GM19239 (cell line): ENCODE measurements around the gene CNTN5.

ENCODE experiments used
- DNase-seq: peaks from one replicate; pipeline ENCODE4 v3.0.0; 2011; ENCODE audit warnings: low spot score; ENCODE audit not compliant: insufficient read length
- FAIRE-seq: peaks from 2 replicates; lab custom pipeline; 2011; peaks lifted over from hg19 to GRCh38; lab: Jason Lieb, UNC

Gene CNTN5

DNA sequence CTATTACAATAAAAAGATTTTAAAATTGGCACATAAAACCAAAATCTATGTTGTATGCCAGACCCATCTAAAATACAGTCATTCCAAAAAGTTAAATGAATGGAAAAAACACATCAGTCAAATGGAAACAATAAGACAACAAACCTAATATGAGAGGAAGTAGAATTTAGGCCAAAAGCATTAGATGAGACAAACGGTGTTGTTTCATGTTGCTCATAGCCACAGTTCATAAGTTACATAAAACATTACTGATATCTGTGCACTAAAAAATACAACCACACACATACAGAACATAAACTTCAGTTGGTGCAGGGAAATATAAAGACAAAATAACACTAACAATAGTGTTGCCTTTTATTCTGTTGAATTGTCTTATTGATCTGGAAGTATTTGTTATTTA is 661.9 kb downstream of the CNTN5 start:
- DNase-seq (no peak), FAIRE-seq (peak; percentile 4)

DNA sequence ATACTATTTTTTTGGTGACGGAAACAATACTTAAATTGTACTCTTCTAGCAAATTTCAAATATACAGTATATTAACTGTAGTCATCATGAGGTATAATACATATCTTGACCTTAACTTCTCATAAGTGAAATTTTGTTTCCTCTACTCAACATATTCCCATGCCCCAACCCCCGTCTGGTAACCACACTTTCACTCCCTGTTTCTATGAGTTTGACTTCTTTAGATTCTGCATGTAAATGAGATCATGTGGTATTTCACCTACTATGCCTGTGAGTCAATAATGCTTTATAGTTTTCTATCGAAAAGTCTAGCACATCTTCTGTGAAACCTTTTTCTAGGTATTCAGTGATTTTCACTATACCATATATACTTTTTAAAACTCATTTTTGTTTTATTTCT is 663.2 kb downstream of the CNTN5 start:
- no peak for DNase-seq
- peak; percentile 37 for FAIRE-seq

DNA sequence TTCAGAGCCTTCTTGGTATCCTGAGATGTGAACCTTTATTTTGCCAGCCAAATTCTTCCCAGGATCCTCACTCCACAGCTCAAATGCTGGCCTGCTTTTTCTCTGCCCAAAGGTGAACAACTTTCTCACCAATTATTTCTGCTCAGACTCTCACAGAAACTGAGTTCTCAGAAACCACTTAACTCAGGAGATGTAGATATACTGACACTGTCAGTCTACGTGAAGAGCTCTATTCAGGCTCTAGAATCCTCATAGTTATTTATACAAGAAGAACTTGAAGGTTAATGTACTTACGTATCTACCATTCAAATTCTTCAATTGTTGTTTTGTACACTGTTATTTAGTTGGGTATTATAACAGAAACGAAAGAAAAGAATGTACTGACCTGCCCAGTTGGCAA is 666.1 kb downstream of the CNTN5 start:
- FAIRE-seq (no peak), DNase-seq (no peak)

DNA sequence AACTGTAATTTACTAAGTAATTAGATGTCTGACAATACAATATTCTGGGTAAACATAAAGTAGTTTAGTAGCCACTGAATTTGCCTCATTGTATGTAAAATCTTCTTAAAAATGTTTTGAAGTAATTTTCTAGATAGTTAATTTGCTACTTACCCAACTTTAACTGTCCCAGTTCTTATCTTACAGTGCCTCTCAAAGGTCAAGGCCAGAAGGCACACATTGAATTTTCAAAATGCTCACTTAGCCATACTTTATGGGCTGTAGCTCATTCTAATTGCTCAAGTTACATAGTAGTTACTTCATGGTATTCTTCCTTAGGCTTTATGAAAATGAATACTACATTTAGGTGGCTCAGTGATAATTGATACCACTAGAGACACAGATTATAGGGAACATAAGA is 666.6 kb downstream of the CNTN5 start:
- DNase-seq = no peak
- FAIRE-seq = no peak

DNA sequence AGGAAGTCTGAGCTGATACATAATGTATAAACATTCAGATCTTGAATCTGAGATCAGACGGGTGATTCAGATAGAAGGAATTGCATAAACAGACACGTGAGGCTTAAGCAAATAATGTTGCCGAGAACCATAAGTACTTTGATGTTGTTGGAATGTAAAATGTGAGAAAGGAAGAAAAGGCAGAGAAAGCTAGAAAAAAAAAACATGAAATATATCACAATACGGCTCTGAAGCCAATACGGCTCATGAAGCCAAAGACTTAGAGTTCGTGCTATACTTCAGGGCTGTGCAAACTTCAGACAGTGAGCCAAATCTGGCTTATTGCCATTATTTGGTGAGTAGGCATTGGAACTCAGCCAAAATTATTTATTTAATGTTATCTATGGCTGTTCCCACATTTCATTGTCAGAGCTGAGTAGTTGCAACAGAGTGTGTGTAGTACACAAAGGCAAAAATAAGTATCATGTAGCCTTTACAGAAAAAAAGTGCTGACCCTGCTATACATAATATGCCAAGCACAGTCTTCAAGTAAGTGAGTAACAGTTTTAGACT is 673.3 kb downstream of the CNTN5 start:
- no peak for DNase-seq
- FAIRE-seq = no peak

DNA sequence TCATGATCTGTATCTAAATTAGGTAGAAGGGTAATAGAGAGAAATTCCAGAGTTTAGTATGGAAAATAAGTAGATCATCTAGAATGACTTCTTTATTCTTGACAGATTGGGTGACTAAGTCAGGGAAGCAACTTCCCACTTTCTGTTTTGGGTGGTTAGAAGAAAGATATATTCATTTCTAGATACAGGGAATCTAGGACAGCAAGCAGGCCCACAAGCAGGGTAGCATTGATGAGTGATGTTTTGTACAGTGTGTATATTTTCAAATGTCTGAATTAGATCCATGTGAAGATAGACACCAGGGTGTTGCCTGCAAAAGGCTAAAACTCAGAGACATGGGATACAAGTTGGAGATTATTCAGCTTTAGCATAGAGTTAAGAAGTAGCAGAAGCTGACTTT is 674.4 kb downstream of the CNTN5 start:
- FAIRE-seq = no peak
- no peak for DNase-seq

DNA sequence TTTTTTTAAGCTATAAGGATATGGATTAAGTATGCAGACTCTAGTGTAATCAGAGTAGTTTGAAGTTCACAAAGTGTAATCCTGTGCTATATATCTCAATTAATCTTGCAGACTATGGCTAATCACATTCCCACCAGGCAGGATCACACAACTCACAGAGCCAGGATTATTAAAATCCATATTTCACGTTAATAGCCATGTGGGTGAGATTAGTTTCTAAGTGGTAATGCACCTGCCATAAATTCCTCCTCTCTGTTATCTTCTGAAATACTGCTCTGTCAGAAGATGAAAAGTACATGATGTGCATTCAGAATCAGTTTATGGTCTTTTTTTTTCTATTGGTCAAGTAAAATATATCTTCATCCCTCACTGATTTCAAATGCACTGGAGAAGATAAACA is 686.1 kb downstream of the CNTN5 start:
- no peak for DNase-seq
- FAIRE-seq = no peak

DNA sequence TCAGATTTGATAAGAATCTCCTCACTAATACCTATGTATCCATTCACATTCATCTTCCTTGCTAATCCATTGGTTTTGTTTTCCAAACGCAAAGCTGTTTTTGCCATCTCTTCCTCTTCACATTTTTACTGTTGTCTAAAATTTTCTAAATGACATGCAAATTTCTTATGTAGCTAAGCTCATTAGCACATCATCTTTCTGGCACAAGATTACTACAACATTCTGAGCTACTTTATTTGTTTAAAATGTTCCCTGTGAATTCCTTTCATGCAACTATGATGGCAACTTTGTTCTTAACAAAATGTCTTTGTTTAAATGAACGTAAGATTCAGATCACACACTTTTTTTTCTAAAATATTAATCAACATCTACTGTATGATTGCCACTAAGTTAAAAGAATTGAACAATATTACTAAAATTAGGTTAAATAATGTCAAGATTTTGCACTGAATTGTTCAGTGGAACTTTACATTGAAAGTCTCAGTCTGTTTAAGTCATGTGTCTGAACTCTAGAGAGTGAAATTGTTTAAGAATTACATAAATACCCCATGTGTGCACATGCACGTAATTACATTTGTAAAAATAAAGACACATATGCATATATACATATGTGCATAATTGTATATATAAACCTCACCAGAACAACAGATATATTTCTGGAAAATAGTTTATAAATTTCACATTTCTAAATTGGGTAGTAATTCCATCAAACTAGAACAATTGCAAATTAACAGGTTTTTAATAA is 688.4 kb downstream of the CNTN5 start:
- DNase-seq (no peak), FAIRE-seq (no peak)

DNA sequence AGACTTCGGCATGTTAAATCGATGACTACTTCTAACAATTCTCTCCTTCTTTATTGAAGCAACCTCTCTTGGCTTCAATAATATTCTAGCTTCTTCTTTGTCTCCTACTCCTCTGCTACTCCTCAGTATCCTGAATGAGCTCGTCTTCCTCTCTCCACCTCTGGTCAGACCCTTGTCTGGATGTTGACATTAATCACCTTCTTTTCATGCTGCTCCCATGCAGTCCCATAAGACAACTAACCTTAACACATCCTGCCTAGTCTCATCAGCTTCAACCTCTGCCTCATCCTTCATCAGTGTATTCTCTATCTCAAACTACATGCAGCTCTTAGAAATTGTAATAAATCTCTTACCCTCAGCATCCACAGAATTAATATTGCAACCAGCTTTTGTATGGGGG is 695.6 kb downstream of the CNTN5 start:
- FAIRE-seq = no peak
- DNase-seq = no peak

DNA sequence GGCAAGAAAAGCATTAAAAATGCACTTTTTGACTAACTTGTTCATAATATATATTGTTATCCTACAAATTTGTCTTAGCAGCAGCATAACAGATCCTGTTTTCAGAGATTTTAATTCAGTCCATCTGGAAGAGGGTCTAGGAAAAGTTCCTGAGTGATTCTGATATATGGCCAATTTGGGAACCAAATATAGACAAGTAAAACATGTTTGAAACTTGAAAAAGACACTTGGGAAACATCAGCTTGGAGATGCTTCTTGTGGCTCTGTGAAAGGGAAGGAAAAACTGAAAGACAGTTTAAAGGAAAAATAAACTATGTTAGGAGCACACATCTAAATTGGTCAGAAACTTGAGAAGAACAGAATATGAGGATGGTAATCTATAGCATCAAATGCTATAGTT is 697.5 kb downstream of the CNTN5 start:
- DNase-seq (no peak), FAIRE-seq (no peak)

DNA sequence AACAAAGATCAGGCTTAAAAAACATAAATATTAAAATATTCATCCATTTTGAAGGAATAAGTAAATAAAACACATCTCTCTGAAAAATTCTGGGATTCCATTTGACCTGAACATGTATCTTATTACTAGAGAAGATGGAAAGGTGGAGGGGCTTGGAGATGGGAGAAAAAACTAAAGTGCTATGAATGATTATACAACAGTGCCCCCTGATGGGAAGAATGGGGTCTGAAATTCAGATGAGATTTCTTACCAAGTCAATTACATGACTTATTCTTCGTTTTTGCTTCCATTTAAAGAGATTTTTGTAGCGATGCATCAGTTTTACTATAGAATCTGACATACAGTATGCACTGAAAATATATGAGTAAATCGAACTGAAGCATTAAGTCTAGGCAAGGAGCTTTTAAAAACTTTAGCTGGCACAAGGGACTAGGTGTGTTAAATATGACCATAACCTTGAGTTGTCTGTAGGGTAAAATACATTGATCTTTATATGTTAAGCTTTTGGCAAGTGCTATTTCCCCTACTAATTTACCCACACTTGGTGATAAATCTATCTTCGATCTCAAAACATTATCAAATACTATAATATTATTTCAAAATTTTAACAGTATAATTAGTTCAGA is 718.8 kb downstream of the CNTN5 start:
- no peak for FAIRE-seq
- peak; percentile 1 for DNase-seq

DNA sequence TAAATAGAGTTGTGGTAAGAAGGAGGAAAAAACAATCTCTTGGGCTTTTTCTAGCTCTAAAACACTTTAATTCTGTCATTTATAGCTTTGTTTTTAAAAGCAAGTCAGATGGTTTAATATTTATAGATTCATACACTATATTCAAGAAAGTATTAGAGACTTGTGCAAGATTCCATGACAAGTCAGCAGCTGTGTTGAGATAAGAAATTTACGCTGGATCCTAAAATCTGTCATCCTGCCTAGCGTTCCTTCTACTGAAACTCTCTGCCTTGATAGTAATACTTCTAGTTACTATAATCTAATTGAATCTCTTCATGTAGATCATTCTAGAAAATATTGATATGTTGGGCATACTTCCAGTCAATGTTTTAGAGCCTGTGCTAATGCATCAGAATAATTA is 721.8 kb downstream of the CNTN5 start:
- no peak for FAIRE-seq
- DNase-seq = no peak

DNA sequence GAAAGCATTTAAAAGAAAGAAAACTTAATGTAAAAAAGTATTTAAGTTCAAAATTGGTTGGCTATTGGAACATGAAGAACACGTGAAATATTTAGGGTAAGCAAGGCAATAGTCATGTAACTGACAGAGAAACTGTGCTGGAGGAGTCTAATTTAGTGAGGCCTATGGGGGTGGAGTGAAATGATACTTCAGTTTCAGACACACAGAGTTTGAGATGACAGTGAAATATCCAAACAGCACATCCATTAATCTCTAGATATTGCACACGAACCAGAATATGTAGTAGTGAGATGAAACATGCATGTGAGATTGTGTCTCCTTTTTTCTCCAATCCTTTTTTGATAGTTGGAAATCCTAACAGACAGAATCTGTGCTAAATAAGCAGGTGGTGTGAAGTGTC is 739.0 kb downstream of the CNTN5 start:
- DNase-seq = no peak
- FAIRE-seq = no peak

DNA sequence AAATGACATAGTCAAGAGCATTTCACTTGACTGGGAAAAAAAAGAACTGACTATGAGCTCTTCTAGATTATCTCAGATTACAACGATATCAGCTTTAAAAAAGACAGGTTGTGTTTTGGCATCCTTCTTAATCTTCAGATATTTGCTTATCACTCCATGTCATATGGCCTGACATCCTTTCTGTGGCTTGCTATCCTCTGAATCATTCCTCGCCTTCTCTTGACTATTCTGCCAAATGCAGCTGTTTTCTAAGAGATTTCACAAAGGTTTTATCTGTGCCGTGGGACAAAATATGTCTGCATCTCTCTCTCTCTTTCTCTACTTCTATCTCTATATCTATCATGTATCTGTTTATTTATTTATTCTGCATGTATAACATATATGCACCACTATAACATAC is 746.1 kb downstream of the CNTN5 start:
- no peak for DNase-seq
- FAIRE-seq = no peak

DNA sequence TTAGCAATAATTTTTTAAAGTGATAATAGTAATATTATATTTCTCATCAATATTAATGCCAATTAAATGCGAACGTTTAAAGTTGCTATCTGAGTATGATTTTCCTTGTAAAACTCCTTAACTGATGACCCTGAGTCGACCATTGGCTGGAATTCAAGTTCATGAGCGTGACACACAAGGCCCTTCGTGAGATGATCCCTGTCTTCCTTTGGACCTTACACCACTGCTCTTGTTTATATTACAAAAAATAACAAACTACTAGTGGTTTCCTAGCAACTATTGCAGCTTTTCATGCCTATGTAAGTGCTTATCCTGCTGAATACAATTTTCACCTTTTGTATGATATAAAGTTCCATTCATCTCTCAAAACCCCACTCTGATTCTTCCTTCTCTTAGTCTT is 752.9 kb downstream of the CNTN5 start:
- FAIRE-seq (no peak), DNase-seq (no peak)

DNA sequence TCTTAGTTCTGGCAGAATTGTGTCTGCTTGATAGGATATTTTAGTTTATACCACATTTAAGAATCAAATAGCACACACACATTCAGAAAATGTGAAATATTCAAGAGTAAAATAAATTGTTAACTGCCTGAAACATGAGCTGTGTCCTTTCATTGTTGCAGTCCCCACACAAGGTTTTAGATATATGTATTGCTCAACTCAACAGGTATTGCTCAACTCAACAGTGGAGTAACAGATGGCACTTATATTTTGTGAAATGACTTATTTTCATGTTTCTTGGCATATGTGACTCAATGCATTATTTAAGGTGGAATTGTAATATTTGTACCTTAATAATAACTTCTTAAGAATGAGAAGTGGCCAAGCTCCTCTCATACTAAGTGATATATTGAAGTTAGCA is 760.3 kb downstream of the CNTN5 start:
- FAIRE-seq (no peak), DNase-seq (no peak)

DNA sequence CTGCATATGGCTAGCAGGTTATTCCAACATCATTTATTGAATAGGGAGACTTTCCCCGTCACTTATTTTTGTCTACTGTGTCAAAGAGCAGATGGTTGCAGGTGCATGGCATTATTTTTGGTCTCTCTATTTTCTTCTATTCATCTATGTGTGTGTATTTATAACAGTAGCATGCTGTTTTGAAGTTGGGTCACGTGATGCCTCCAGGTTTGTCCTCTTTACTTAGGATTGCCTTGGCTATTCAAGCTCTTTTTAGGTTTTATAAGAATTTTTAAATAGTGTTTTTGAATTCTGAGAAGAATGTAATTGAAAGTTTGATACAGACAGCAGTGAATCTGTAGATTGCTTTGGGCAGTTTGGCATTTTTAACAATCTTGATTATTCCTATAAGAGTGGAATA is 770.6 kb downstream of the CNTN5 start:
- DNase-seq (no peak), FAIRE-seq (no peak)

DNA sequence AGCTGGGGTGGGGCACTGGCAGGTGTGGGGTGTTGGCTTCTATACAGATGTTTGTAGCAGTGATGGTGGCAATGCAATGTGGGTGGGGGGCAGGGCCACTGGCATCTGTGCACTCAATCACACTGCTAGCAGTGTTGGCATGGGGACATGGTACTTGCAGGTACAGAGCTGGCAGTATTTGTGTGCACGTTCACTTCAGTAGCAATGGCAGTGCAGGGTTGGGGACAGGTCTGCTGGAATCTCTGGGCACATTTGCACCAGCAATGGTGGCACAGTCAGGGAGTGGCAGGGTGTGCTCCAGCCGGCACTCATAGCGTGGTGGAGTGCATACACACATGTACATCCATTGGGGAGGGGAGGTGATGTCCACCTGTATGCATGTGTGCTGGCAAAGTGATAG is 775.2 kb downstream of the CNTN5 start:
- no peak for FAIRE-seq
- no peak for DNase-seq

DNA sequence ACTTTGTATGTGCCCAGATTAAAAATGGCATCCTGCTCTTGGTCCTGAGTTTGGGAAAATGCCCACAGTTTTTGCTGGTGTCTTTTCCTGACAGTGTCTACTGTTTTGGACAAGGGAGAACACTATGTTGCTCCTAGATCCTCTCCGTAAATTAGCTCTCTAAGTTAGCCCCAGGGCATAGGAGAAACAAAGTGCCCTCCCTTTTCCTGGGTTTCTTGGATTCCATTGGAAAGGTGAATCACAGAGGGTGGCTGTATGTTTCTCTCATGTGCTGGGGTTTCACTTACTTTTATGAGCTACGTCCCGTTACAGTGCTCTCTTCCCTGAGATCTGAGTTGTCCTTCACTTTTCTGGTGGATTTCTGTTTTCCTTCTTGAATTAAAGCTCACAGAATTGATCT is 782.8 kb downstream of the CNTN5 start:
- FAIRE-seq (no peak), DNase-seq (no peak)

DNA sequence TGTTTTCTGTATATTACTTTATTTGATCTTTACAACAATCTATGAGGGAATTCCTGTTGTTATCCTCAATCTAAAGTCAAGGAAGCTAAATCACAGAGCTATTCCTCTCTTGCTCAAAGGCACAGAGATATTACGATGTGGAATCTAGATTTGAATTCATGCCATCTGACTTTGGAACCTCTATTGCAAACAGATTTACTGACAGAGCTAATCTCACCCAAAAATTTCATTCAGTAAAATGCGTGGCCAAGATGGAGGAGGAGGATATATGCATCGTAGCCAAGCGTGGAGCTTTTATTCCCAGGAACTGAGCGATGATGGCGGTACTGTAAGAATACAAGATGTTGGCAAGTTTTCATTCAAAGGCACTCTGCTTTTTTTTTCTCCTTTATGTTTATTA is 791.8 kb downstream of the CNTN5 start:
- no peak for DNase-seq
- FAIRE-seq = no peak

DNA sequence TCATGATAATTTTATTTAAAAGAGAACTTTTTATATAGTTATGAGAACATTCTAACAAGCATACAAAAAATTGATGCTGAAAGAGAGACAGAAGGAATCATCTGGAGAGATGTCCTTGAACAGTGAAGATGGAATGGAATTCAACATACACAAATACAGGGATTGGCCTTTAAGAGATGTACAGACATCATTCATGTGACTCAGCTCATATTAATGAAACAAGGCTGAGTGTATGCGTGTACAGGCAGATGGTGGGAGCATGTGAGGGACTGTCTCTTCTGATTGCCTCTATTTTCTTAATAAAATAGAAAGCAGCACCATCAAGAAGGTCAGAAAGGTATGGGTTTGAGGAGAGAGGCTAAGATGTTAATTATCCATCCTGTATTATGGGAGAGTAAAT is 793.3 kb downstream of the CNTN5 start:
- FAIRE-seq (no peak), DNase-seq (no peak)

DNA sequence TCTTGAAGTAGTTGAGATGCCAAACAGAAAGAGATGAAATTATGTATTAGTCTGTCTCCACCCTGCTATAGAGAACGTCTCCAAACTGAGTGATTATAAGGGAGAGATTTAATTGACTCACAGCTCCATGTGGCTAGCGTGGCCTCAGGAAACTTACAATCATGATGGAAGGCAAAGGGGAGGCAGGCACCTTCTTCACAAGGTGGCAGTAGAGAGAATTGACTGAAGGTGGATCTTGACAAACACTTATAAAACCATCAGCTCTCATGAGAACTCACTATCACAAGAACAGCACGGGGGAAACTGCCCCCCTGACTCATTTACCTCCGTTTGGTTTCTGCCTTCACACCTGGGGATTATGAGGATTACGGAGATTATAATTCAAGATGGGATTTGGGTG is 794.0 kb downstream of the CNTN5 start:
- FAIRE-seq (no peak), DNase-seq (no peak)
